HG02623 (cell line): ENCODE results near the gene ASTN2.

Source experiments
- ATAC-seq: cut with Tn5 transposase; IDR thresholded peaks from one replicate; pipeline ENCODE4 v1.9.1; 2021; ENCODE audit warnings: moderate library complexity; ENCODE audit not compliant: unreplicated experiment

ASTN2 gene

DNA sequence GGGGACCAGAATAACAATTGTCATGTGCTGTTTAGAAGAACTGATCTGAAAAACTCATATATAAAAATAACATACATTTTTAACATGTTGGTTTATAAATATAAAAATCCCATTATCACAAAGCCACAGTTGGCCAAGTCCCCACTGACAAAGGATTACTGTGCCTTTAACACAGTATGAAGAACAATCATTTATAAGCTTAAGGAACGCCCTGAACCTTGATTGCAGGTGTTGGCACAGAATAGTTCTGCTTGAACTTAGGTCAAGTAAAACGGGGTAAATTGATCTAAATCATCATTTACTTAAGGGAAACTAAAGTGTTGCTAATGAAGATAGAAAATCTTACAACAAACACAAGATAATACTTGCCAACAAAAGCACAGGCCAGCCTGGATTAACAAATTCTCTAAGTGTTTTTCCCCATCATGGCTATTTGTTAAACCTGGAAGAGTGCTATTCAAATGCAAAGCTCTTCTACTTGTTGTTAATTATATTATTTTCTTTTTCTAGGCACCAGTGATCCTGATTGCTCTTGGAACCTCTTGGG is 46.1 kb downstream of the ASTN2 start:
- no peak for ATAC-seq

DNA sequence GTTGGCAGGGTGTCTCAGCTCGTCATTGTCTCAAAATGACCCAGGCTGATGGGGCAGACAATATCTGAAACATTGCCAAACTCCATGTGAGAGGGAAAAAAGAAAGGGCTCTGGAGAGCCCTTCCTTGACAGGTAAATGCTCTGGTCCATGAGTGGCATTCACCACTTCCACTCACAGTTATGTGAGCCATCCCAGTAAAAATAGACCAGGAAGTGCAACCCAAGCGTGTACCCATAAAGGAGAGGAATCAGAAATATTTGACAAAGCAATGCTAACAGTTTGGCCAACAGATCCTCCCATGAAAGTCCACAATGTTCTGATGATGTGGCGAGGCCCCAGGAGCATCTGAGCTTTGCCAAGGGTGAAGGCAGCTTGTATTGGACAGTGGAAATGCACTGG is 49.4 kb downstream of the ASTN2 start:
- no peak for ATAC-seq

DNA sequence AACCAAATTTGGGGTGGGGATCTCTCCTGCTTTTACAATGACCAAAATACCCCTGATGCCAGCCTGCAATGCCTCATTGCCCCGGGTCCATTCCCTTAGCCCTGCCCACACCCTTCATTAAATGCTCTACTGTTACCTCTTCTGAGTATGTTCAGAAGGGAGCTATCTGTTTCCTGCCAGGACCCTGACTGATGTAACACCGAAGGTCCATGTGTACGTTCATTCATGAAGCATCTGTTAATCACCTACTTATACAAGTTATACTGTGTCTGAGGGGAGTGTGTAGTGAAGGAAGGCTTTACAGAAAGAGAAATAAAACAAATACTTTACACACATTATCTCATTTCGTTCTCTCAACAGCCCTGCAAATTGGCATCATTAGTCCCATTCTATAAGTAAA is 51.9 kb downstream of the ASTN2 start:
- no peak for ATAC-seq

DNA sequence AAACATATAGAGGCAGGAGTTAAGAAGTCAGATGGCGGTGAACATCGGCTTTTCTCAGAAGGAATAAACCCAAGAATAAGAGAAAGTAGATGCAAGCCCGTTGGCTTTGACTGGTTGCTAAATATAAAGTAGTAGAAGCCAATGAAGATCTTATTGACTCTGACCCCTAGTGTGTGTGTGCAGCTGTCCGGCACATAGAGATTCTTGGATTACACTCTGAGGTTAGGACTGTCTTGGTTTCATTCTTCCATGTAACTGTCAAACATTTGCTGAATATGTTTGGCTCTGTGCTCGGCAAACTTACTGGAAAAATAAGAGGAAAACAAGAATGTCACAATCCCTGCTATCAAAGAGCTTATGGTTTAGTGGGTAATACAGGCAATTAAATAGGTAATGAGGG is 54.9 kb downstream of the ASTN2 start:
- no peak for ATAC-seq

DNA sequence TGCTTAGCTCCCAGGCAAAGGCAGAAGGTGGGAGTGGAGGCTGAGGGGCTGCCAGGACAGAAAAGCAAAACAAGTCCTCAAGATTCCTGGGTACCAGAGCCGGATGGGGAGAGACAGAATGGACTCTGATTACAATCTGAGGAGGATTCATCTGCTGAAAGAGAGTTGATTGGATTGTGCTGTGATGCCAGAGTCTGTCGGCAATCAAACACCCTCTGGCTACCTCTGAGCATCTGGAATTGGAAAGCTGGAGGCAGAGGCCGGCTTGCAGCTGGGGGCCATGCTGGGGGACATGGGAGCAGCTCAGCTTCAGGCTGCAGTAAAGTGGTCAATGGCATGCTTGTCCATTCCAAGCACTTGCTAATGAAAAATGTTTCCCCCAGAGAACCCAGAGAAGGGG is 59.3 kb downstream of the ASTN2 start:
- no peak for ATAC-seq

DNA sequence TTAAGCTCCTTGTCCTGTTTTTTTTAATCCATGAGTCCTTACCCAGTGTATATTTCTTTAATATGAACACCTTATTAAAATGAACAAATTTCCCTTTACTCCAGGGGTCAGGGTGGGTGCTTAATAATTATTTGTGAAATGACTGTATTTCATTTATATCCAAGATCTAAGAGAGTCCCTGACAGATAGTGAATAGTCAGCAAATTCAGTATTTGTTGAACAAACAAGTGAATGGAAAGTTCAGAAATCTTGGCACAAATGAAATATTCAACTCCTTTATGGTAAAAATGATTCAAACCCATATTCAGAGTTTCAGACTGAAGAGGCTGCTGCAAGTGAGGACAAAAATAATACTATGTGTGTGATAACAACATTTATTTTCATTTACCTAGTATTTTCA is 59.9 kb downstream of the ASTN2 start:
- no peak for ATAC-seq

DNA sequence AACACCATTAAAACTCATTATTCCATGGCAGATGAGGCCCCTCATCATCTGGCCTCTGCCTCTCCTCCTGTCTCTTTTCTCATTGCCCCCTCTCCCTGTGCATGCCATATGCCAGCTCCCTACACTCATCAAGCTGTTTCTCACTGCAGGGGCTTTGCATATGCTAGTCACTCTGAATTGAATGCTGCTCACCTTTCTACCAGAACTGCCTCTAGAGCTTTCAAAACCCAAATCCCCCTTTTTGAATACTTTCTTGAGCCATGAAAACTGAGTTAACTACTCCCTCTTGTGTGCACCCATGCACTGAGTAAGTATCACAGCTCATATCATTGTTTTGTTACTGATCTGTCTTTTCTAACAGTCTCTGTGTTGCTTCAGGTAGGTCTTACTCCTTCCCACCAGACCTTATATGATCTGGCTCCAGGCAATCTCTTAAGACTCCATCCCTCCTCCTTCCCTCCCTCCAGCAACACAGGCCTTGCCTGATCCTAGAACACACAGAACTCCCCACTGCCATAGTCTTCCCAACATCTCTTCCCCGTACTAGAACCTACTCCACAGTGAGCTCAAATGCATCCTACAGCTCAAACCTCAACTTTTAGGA is 60.5 kb downstream of the ASTN2 start:
- ATAC-seq = no peak

DNA sequence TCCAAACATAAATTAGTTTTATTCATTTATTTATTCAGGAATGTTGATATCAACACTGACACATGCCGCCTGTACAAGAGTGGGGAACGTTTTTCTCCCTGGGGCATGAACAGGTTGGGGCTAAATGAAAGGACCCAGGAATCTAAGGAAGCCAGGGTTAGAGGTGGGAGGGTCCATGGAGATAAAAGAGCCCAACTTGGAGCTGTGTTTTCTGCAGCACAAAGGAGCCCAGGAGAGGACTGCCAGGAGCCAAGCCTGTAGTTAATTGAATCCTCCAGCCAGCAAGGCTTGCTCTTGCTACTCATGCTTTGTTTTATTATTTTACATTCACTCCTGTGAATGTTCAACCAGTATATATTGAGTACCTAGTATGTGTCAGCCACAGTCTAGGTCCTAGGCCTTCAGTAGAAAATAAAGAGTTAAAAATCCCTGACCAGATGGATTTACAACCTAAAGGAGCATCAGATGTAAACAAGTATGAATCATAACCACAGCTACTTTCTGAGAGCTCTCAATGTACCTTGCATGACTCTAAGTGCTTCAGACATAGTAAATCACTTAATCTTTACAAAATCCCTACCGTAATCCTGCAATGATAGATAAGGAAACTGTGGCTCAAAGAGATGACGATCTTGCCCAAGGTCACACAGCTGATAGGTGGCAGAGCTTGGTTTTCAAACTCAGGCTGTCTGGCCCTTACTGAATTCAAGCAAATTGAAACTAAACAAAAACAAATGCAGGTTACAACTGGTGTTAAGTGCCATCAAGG is 69.8 kb downstream of the ASTN2 start:
- no peak for ATAC-seq

DNA sequence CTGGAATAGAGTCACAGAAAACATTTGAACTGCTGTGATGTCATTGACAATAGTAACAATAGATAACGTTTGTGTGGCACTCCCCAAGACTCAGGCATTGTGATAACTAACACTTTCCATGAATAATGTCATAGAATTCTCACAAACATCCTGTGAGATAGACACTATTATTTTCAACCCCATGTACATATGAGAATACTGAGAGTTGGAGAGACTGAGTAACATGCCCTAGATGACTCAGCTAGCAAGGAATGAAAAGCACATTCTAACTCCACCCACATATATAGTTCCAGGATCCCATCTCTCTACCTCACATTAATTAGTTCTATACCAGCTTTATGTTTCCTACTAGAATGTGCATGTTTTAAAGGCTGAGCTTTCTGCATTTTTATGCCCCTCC is 71.4 kb downstream of the ASTN2 start:
- ATAC-seq = no peak

DNA sequence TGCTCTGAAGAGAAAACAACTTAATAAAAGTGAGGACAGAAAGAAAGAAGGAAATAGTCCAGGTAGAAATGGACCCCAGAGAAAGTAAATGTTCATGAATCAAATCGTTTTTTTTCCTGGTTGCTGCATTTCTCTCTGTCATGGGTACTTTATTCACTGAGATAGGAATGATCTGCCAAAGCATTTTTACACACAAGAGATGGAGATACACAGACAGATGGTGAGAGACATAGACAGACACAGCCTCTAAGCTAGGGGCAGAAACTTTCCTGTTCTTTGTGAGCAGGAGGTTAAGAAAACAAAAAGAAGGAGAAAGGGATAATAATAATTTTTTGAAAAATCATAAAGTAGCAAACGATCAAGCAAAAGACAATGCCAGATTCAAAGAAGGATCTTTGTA is 73.7 kb downstream of the ASTN2 start:
- no peak for ATAC-seq

DNA sequence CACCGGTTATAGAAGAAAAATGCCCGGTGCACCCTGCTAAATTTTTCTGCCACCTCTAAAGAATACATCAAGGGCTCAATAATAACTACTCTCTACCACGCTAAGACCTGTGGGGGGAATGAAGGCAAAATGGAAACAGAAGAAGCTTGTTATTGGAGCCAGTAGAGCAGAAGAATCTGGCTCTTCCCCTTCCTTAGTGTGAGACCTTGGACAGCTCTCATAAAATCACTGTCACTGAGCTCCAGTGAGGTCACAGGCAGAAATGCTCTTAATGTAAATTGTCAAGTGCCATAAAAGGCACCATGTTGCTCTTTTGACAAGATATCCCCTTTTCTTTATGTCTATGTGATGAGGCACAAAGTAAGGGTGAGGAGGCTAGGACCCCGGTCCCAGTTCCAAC is 74.4 kb downstream of the ASTN2 start:
- ATAC-seq = no peak

DNA sequence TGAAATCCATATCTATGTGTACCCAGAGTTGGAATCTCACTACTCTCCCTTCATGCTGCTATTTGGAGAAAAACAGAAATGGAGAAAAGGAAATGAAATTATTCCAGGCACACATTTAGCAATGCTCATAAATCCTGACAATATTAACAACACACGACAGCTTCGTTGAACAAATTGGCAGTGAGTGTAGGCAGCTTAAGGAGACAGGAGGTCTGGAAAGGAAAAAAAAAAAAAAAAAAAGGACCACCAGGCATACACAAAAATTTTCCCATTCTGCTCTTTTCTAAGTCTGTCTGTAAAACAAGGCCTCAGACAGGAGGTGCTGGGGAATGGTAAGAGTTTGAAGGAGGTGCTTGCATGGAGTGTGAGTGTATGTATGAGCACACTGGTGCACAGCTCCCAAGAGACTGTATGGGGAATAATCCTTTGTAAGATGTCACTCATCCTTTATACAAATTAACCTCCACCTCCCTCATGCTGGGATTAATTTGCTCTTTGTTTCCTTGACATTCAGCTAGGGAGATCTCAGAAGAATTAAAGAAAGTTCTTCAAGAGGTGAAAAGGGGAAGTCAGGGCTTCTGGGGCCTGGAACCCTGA is 78.9 kb downstream of the ASTN2 start:
- ATAC-seq = no peak

DNA sequence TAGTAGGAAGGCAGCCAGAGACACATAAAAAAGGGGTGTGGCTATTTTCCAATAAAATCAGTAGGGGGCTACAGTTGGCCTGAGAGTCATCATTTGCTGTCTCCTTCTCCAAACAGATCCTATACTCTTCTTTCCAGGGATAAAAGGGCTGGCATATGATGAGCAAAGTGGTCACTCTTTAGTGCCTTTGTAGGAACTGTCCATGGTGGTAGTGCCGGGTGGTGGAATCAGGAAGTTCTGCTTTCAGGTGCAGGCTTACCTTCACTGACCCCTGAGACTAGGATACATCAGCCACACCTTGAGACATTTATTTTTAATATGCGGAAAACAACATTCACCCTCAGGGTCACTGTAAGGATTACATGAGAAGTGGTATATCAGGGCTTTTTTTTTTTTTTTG is 80.8 kb downstream of the ASTN2 start:
- ATAC-seq = no peak

DNA sequence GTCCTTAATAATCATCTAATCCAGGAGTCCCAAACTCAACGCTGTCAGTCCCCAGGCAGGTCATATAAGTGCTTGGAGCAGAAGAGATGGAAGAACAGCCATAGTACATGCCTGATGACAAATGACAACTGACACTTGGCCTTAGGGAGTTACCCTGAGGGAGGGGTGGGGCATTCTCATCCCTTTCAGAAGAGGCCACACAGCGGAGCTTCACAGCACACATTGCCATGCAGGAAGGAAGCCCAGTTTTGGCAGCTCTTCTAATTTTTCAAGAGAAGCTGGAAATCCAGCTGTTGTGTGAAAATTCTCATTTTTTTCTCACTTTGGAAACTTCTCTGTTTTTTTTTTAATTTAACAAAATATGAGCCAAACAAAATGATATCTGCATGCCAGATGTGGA is 89.0 kb downstream of the ASTN2 start:
- no peak for ATAC-seq

DNA sequence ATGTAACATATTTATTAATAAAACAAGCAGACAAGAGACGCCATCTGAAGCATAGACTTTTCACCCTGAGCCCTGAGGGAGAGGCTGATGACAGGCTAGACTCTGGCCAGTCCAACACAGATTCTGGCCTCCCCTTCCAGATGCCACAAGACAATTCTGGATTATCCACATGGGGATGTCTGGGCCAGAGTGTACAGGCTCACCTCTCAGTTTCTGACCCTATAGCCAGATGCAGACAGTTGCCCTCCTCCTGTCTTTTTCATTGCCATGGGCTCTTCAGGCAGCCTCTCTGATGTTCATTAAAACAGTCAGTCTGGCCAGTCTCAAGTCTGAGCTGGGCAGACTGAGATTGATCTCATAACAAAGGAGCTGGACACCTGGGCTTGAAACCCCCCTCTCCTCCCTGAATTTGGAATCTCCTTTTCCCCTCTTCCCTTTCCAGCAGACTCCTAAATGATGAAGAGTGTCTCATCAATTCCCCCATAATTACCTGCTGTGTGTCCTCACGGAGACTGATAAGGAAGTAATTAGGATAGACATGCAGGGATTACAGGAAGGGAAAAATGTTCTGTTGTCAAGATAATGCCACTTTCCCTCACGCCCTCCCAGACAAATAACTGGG is 89.6 kb downstream of the ASTN2 start:
- ATAC-seq = no peak

DNA sequence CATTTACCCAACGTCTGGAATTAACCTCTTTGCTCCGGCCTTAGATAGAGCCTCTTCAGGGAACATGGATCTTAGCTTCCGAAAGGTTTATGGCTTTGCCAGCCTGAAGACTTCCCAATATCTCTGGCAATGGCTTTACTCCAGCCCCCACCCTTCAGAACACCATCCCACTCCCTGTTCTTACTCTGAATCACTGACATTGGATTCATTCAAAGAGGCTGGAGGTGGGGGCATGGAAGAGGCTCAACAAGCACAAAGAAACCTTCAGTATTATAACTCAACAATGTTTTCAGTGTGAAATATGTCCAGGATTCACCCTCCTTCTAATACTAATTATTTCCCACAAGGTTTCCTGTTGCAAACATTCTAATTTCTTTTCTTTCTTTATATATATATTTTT is 91.5 kb downstream of the ASTN2 start:
- no peak for ATAC-seq

DNA sequence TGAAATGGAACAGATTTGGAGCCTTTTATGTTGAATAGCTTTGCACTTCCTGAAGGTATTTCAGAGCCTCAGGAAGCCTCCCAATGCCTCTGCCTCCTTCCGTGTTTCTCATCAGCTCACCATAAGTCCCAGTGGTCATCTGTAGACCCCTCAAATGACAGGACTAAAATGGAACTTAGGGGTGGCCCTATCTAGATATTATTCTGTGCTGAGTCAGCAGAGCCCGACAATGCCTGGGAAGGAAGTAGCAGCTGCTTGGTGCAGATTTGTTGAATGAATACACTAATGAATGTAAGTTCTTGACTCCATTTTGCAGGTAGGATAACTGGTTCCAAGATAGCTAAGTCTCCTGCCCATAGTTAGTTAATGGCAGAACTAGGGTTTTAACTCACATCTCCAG is 97.7 kb downstream of the ASTN2 start:
- no peak for ATAC-seq

DNA sequence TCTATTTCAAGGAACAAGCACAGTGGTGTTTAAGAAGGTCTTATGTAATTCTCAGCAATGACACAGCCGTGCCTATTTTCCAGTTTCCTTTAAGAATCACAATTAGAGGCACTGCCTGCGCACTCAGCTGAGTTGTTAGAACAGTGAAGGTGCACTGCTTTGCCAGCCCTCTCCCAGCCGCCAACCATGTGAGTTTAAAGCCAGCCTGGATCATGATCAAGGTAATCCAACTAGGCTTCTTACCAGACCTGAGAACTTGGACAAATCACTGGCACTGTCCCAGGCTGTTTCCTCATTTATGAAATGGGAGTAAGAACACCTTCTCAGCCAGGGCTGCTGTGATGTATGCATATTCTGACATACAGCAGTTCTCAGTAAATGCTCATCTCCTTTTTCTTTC is 99.6 kb downstream of the ASTN2 start:
- ATAC-seq = no peak

DNA sequence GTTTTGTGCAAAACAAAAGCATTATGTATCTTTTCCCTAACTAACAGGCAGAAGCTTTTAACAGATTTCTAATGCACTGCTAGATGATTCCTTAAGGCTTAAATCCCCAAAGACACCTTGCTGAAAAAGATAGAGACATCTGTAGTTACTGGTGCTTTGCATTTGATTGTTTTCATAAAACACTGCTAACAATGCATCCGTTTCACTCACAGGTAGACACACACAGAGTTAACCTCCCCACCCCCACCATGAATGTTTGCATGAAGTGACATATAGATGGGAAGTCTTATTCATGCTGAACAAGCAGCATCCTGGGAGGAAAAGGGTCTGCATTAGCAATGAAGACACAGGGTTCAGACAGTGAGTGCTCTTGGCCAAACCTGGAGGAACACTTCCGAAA is 100.9 kb downstream of the ASTN2 start:
- ATAC-seq = no peak

DNA sequence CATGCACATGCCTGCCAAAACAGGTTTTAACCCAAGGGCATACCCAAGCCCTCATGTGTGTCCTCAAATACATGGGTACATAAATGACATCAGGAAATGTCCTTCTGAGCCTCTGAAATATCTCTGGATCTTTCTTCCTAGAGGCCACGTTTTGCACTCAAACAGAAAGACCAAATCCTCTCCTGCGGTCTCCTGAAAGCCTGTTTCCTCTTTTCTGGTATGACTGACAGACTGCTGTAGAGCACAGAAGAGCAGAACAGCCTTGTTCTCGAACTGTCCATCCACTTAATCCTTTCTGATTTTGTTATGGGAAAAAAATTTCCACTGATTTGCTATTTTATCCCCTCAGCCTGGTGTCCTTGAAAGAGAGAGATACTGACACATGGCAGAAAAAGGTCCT is 107.2 kb downstream of the ASTN2 start:
- no peak for ATAC-seq

DNA sequence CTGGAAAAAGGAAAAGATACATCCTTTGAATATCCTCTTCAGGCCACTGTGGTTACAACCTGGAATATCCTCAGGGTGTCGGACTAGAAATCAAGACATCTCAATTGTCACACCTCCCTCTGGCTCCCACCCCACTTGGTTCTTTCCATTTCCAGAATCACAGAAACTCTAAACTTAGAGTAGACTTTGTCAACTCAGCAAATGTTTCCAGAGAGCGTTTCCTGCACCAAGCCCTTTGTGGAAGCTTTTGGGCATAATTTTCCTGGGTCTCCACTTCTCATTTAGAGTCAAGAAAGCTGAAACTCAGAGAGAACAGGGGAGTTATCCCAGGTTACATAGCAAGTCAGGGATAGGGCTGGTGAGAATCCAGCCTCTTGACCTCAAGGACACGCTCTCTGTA is 108.8 kb downstream of the ASTN2 start:
- no peak for ATAC-seq

DNA sequence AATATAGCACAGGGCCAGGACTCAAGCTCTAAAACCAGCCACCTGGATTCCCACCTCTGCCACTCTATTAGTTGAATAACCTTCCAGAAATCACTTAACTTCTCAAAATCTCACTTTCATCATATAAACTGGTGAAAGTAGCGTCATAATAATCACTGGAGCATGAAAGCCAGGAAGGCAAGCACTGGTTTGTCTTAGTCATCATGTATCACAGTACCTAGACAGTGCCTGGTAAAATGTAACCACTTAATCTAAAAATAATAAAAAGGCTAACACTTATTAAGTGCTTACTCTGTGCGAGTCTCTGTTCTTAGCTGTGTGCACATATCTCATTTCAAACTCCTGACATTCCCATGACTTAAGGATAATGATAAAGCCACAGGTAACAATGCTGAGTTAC is 109.4 kb downstream of the ASTN2 start:
- no peak for ATAC-seq
